HEK293 (cell line): ENCODE data around the gene CBX8.

Experiments used
- ZNF114 ChIP-seq: fragments of 450-650 bp; formaldehyde crosslinking; IDR thresholded peaks from 2 replicates; pipeline ENCODE4 v1.5.0; 2017; ENCODE audit warnings: missing biosample characterization, missing genetic modification characterization
- ZNF24 ChIP-seq: fragments of 450-650 bp; formaldehyde crosslinking; IDR thresholded peaks from 2 replicates; pipeline ENCODE4 v1.5.1; 2016; ENCODE audit warnings: missing biosample characterization, missing genetic modification characterization
- ZNF274 ChIP-seq, 2 experiments: fragments of 200-500 bp in 1 of 2; fragments of 450-650 bp in 1 of 2; sonication (Bioruptor generic) in 1 of 2; formaldehyde crosslinking in 1 of 2; IDR thresholded peaks; 2 replicates each; pipeline versions ENCODE4 v1.5.1 to v1.6.1; 2014 to 2016; ENCODE audit warnings: borderline replicate concordance in 1 of 2, inconsistent platforms in 1 of 2, low read length in 1 of 2, missing biosample characterization in 1 of 2, missing genetic modification characterization in 1 of 2
- ZNF311 ChIP-seq: fragments of 450-650 bp; formaldehyde crosslinking; IDR thresholded peaks from 2 replicates; pipeline ENCODE4 v1.5.1; 2017; ENCODE audit warnings: missing biosample characterization, missing genetic modification characterization, borderline replicate concordance
- ZNF366 ChIP-seq: fragments of 450-650 bp; formaldehyde crosslinking; conservative IDR thresholded peaks from 2 replicates; pipeline ENCODE4 v1.5.1; 2016; ENCODE audit warnings: missing biosample characterization, missing genetic modification characterization
- ZNF791 ChIP-seq: fragments of 450-650 bp; formaldehyde crosslinking; IDR thresholded peaks from 2 replicates; pipeline ENCODE4 v1.5.1; 2016; ENCODE audit warnings: missing biosample characterization, missing genetic modification characterization
- TF ChIP-seq, protein P1 (sequence below): fragments of 450-650 bp; formaldehyde crosslinking; IDR thresholded peaks from 2 replicates; pipeline ENCODE4 v1.5.1; 2016; ENCODE audit warnings: missing biosample characterization, missing genetic modification characterization

DNA sequence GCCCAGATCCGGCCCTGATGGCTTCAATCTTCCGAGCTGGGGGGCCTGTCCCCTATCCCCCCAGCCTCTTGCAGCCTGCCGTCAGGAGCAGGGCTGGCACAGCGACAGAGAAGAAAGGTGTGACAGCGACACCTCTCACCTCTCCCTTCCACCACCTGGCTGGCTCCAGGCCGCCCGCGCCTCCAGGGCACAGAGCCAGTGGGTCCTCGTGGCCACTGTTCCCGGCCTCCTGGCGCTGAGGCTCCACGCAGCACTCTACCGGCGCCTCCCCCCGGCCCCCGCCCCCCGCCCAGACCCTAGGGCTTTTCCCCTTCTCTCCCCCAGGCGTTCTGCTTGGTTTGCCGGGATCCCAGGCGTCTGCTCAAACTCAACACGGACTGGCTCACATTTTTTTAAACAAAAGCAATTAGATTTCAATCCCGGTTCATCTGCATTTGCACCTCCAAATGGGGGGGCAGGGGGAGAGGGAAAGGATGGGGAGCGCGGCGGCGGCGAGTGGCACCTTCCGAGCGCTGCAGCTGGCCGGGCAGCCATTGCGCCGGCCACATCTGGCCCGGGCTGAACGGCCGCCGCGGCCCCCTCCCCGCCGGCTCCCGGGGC lies 12.8 kb upstream of the CBX8 start:
- TF ChIP-seq ZNF311 (no peak), ZNF274 (IDR thresholded peaks at IDR 0.05; ENCODE audit: low read length) (no peak), ZNF274 (tag by site-specific recombination; IDR thresholded peaks at IDR 0.05; ENCODE audit: borderline replicate concordance) (no peak), ZNF24 (tag by site-specific recombination) (no peak), ZNF791 (tag by site-specific recombination) (no peak), ZNF114 (tag by site-specific recombination) (no peak), ZNF366 (tag by site-specific recombination) (no peak)
- TF ChIP-seq, protein P1, sequence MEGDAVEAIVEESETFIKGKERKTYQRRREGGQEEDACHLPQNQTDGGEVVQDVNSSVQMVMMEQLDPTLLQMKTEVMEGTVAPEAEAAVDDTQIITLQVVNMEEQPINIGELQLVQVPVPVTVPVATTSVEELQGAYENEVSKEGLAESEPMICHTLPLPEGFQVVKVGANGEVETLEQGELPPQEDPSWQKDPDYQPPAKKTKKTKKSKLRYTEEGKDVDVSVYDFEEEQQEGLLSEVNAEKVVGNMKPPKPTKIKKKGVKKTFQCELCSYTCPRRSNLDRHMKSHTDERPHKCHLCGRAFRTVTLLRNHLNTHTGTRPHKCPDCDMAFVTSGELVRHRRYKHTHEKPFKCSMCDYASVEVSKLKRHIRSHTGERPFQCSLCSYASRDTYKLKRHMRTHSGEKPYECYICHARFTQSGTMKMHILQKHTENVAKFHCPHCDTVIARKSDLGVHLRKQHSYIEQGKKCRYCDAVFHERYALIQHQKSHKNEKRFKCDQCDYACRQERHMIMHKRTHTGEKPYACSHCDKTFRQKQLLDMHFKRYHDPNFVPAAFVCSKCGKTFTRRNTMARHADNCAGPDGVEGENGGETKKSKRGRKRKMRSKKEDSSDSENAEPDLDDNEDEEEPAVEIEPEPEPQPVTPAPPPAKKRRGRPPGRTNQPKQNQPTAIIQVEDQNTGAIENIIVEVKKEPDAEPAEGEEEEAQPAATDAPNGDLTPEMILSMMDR (tag by site-specific recombination), result no peak
